GM19468 (cell line): ENCODE data around the gene AP3S2.
"Not testable (repeated sequence)": the region's sequence is repeated elsewhere in the genome, so short reads cannot be mapped to it uniquely, and the experiment has no call there.

ENCODE experiments used
- ATAC-seq: cut with Tn5 transposase; IDR thresholded peaks from one replicate; pipeline ENCODE4 v1.9.1; 2021; ENCODE audit warnings: mild to moderate bottlenecking, moderate library complexity, moderate number of reproducible peaks; ENCODE audit not compliant: unreplicated experiment; ENCODE audit errors: extremely low read depth

Gene AP3S2

GRCh38 chr15:89870688-89871288 is 23.0 kb downstream of the AP3S2 start:
- ATAC-seq = no peak

- ATAC-seq = no peak
Measured at GRCh38 chr15:89870006-89870405, 23.8 kb downstream of the AP3S2 start.

GRCh38 chr15:89869490-89869889 is 24.3 kb downstream of the AP3S2 start:
- not testable (repeated sequence) for ATAC-seq

- ATAC-seq = no peak
Measured at GRCh38 chr15:89864958-89865739, 28.6 kb downstream of the AP3S2 start.

- no peak for ATAC-seq
Measured at GRCh38 chr15:89863918-89864317, 29.9 kb downstream of the AP3S2 start.

- ATAC-seq = no peak
Measured at GRCh38 chr15:89860891-89861290, 32.9 kb downstream of the AP3S2 start.

GRCh38 chr15:89860431-89860830 is 33.4 kb downstream of the AP3S2 start:
- no peak for ATAC-seq

- no peak for ATAC-seq
Measured at GRCh38 chr15:89858661-89859458, 34.9 kb downstream of the AP3S2 start.

GRCh38 chr15:89857673-89858072 is 36.1 kb downstream of the AP3S2 start:
- no peak for ATAC-seq

- no peak for ATAC-seq
Measured at GRCh38 chr15:89855948-89856347, 37.8 kb downstream of the AP3S2 start.

- not testable (repeated sequence) for ATAC-seq
Measured at GRCh38 chr15:89854863-89855262, 38.9 kb downstream of the AP3S2 start.

- no peak for ATAC-seq
Measured at GRCh38 chr15:89852342-89852995, 41.3 kb downstream of the AP3S2 start.

GRCh38 chr15:89851673-89852341 is 42.0 kb downstream of the AP3S2 start:
- ATAC-seq = no peak

- no peak for ATAC-seq
Measured at GRCh38 chr15:89848970-89849292, 44.9 kb downstream of the AP3S2 start.

GRCh38 chr15:89847101-89847500 is 46.7 kb downstream of the AP3S2 start:
- ATAC-seq = no peak

- ATAC-seq = no peak
Measured at GRCh38 chr15:89845305-89845893, 48.4 kb downstream of the AP3S2 start.

- ATAC-seq = no peak
Measured at GRCh38 chr15:89841962-89842361, 51.8 kb downstream of the AP3S2 start.

GRCh38 chr15:89841306-89841705 is 52.5 kb downstream of the AP3S2 start:
- ATAC-seq = no peak

- no peak for ATAC-seq
Measured at GRCh38 chr15:89839167-89839810, 54.5 kb downstream of the AP3S2 start.
